ENCODE results near the gene DOK4. TPM values are rescaled to one million over a fixed set of nuclear protein-coding genes. Genes with fewer than 3 reads are reported as not detected.
A peak's percentile ranks its signal among the peaks of the same experiment; 100 is the strongest.
"Not testable (repeated sequence)": the region's sequence is repeated elsewhere in the genome, so short reads cannot be mapped to it uniquely, and the experiment has no call there.

DOK4 gene
- polyA plus RNA-seq, 1 donor = 27.8 TPM

DNA sequence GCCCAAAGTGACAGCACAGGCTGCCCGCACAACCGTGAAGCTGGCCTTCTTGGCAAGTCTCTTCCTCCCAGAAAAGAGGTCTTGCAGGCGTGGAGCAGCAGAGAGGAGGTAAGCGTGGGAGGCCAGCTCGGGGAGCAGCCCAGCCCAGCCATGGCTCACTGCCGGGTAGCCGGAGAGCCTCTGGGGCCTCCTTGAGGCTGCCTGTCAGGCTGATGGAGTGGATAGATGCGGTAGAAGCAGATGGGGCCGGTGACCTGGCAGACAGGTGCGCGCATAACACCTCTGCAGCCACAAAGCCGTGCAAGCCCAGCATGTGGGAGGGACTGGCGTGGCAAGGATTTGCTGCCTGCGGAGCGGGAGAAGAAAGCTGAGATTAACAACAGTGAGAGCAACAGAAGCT lies 17.1 kb upstream of the DOK4 start:
- no peak for DNase-seq

- no peak for DNase-seq
Measured at GRCh38 chr16:57502048-57502775, 15.9 kb upstream of the DOK4 start.

DNA sequence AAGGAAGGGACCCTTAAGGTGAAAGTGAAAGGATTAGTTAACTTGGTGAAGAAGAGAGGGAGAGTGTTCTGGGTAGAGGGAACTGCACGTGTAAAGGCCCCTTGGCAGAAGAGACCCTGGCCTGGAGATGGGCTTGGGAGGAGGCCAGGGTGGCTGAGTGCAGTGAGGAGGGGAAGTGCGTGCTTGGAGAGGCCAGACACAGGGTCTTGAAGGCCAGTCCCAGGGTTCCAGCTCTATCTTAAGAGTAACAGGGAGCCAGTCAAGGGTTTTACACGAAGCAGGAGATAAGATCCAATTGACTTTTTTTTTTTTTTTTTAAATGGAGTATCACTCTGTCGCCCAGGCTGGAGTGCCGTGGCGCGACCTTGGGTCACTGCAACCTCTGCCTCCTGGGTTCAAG lies 15.2 kb upstream of the DOK4 start:
- no peak for DNase-seq

- no peak for DNase-seq
Measured at GRCh38 chr16:57500578-57501111, 14.4 kb upstream of the DOK4 start.

DNA sequence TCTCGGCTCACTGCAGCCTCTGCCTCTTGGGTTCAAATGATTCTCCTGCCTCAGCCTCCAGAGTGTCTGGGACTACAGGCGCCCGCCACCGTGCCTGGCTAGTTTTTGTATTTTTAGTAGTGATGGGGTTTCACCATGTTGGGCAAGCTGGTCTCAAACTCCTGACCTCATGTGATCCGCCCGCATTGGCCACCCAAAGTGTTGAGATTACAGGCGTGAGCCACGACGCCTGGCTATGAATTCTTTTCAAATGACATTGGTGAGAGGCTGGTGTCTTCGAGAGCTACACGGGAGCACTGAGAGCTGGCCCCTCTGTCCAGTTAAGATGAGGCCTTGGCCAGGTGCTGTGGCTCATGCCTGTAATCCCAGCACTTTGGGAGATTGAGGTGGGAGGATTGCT lies 13.6 kb upstream of the DOK4 start:
- DNase-seq = not testable (repeated sequence)

- no peak for DNase-seq
Measured at GRCh38 chr16:57498031-57498430, 11.7 kb upstream of the DOK4 start.

- DNase-seq = no peak
Measured at GRCh38 chr16:57497121-57497520, 10.8 kb upstream of the DOK4 start.

DNA sequence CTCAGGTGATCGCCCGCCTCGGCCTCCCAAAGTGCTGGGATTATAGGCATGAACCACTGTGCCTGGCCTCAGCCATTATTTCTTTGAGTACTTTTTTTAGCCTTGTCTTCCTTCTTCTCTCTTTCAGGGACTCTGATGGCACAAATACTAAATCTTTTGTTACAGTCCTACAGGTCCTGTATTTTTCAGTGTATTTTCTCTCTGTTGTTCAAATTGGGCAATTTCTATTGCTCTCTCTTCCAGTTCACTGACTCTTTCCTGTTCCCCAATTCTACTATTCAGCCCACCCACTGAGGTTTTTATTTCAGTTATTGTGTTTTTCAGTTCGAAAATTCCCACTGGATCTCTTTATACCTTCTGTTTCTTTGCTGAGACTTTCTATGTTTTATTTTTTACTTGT lies 7.5 kb upstream of the DOK4 start:
- no peak for DNase-seq

DNA sequence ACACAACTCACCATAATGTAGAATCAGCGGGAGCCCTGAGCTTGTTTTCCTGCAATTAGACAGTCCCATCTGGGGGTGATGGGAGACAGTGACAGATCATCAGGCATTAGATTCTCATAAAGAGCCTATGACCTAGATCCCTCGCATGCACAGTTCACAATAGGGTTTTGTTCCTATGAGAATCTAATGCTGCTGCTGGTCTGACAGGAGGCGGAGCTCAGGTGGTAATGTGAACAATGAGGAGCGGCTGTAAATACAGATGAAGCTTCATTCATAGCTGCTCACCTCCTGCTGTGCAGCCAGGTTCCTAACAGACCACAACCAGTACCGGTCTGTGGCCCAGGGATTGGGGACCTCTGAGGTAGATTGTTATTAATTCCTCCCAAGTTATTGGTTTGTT lies 2.9 kb upstream of the DOK4 start:
- no peak for DNase-seq

GRCh38 chr16:57486858-57487834 lies 853 bp upstream of the DOK4 start:
- no peak for DNase-seq

DNA sequence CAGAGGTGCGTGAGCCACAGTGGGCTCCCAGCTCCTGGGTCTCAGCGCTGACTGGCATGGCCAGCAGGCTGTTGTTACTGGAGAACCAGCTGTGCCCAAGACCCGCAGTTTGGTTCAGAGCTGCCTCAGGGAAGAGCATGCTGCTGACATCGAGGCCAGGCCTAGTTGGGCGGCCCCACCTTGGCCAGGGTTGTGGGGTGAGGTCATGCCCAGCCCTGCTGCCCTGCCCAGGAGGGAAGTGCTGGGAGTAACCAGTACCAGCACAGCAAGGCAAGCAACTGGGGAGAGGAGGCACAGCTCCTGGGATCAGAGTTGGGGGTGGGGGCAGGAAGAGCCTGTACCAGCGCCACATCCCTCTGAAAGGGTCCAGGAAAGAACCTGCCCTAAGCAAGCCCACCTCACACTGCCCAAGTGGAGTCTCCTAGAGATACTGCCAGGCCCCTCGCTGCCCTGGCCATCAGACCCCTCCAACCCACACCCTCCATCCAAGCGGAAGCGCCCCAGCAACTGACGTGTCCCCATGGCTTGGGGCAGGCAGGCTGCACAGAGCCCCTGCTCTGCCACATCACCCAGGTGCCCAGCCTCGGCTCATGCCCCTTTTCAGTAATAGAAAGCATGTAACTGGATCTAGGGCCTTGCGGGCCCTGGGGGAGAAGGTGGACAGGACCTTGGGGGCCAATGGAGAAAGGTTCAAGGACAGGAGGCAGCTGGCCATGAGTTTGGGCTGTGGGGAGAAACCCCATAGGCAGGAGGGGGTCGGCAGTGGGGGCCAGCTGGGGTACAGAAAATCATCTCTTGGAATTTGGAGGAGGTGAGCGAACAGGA lies 990 bp downstream of the DOK4 start:
- no peak for DNase-seq

DNA sequence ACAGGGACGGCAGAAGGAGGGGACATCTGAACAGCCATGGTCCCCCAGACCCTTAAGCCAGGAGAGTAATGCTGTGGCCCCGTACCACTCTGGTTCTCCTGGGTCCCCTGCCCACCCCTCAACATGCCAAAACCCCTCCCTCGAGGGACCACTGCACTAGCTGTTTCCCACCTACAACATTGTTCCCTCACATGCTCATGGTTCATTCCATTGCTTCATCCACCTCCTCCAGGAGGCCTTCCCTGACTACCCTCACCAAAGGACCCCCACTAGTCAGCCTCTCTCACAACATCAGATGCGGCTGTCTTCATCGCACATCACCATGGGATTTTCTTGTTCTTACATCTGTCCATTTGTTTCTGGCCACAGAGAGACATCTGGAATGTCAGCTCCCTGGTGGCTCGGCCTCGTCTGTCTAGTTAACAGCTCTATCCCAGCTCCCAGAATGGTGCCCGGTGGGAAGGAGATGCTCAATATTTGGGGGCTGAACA lies 1.7 kb downstream of the DOK4 start:
- DNase-seq = no peak

DNA sequence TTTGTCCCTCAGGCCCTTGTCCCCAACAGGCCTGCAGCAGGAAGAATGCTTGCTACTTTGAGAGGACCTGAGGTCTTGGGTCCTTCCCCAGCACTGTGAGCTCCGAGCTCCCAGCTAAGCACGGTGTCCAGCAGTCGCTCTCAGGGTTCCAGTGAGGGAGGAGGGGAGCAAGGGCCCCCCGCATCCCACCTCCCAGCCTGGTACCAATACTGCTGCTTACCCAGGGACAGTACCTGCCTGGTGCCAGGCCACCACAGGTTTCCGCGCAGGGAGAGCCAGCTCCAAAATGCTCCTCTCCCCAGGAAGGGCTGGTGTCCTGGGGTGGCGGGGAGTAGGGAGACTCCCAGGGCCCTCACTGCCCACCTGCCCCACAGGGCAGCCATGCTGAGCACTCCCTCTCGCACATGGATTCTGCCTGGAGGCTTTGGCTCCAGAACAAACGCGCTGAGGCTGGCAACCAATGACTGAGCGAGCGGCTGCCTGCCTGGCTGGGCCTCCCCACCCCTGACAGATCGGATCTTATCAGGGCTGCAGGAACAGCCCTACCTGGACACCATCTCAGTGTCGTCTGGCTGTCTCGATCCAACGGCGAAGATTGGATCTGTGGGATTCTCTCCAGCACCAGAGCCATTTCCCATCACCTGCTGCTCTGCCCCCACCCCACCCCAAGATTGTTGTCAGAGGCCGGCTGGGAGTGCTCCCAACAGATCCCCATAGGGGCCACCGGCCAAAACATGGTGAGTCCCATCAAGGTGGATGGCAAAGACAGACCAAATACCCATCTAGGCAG lies 2.4 kb downstream of the DOK4 start:
- no peak for DNase-seq

DNA sequence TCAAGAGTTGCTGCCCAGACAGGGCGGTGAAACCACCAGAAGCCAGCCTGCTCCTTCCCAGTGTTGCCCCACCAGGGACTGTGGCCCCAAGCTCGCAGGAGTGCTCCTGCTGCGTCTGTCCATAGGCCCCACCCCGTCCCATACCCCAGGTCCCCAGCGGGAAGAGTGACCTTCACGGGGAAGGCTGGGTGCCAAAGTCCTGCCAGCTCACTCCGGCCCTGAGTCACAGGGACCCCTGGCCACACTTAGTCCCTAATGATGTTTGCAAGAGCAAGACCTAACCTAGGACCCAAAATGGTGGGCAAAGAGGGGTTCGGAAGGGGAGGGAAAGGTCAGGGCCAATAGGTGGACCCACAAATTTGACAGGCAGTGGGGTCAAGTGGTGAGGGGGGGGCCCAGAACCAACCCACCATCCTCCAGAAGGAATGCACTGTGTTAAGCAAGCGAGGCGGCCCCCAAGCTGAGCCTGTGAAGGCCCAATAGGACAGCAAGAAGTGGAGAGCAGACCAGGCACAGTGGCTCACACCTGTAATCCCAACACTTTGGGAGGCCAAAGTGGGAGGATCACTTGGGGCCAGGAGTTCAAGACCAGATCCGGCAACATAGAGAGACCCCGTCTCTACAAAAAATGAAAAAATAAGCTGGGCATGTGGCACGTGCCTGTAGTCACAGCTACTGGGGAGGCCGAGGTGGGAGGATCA lies 3.3 kb downstream of the DOK4 start:
- no peak for DNase-seq

GRCh38 chr16:57481421-57481820 lies 4.9 kb downstream of the DOK4 start:
- DNase-seq = no peak

GRCh38 chr16:57480754-57481230 lies 5.5 kb downstream of the DOK4 start:
- DNase-seq = no peak

- DNase-seq = no peak
Measured at GRCh38 chr16:57479976-57480753, 6.1 kb downstream of the DOK4 start.

DNA sequence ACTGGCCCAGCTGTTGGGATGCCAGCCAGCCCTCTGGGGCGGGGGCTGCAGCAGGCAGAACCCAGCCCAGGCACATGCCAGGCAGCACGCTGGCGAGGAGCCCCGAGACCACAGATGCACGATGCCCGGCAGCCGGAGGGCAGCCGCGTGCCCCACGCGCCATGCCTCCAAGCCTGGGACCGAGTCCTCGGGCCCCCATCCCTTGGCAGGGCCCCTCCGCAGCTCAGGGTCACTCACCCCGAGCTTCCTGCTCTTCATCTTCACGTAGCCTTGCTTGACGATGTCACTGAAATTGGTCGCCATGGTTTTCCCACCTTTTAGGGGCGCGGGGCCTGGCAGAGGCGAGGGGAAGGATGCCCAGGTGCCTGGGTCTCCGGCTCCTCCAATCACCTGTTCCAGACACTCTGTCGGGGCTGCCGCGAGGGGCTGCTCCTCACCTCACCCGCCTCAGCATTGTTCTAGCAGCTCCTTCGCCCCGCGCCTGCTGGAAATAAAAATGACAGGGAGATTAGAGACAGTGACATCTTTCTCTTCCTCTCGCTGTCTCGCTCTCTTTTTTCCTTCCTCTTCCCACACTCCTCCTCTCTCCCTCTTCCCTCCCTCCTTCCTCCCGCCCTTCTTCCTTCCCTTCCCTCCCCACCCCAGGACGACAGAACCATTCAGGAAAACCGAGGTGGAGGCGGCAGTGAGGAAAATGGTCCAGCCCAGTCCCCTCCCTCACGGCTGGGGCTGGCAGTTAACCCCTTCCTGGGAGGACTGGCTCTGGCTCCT lies 6.9 kb downstream of the DOK4 start:
- peak; percentile 65 for DNase-seq

Measured in left kidney (tissue), 2 donors.